MG63 (cell line): ENCODE data around the gene KCNE3. TPM values are rescaled to one million over a fixed set of nuclear protein-coding genes. Genes with fewer than 3 reads are reported as not detected.

Experiments
- DNase-seq: peaks from one replicate; pipeline ENCODE4 v3.0.0-alpha.2; 2020
- H3K27me3 ChIP-seq: fragments of 250-450 bp; sonication (Bioruptor Pico); 2 replicates; pipeline ENCODE4 v1.5.1; 2020; ENCODE audit warnings: mild to moderate bottlenecking, moderate library complexity
- H3K36me3 ChIP-seq: fragments of 250-450 bp; sonication (Bioruptor Pico); 2 replicates; pipeline ENCODE4 v1.5.1; 2020; ENCODE audit warnings: mild to moderate bottlenecking, moderate library complexity
- H3K4me3 ChIP-seq: fragments of 250-450 bp; sonication (Bioruptor Pico); 2 replicates; pipeline ENCODE4 v1.5.1; 2020; ENCODE audit warnings: mild to moderate bottlenecking, moderate library complexity
- H3K9me3 ChIP-seq: fragments of 250-450 bp; sonication (Bioruptor Pico); 2 replicates; pipeline ENCODE4 v1.5.1; 2020; ENCODE audit warnings: mild to moderate bottlenecking, moderate library complexity
- total RNA-seq: library from RNA; depleted of rRNA; stranded (reverse); fragments of >200 nt; shearing (Covaris generic); gene quantifications from 2 replicates; pipeline ENCODE4 v1.2.3, GENCODE V29; 2014; ENCODE audit warnings: low replicate concordance

Gene KCNE3
- total RNA-seq, 1 experiment from 2014 or later: 2.9 TPM

- Histone ChIP-seq H3K27me3 (no peaks in the 10 kb centered on the region), H3K36me3 (no peaks in the 10 kb centered on the region), H3K4me3 (no peak overlapping the region), H3K9me3 (no peaks in the 10 kb centered on the region)
- DNase-seq: no peak
Measured at GRCh38 chr11:74459584-74459983, 7.8 kb downstream of the KCNE3 start.

GRCh38 chr11:74457356-74457755 is 10.0 kb downstream of the KCNE3 start:
- no peak for DNase-seq
- no peaks in the 10 kb centered on the region for H3K36me3 ChIP-seq
- H3K27me3 ChIP-seq: no peaks in the 10 kb centered on the region
- H3K4me3 ChIP-seq: no peak overlapping the region
- H3K9me3 ChIP-seq: no peaks in the 10 kb centered on the region

GRCh38 chr11:74453373-74453975 is 13.9 kb downstream of the KCNE3 start:
- DNase-seq: peak; percentile 49
- H3K4me3 ChIP-seq: no peak overlapping the region
- H3K27me3 ChIP-seq: no peaks in the 10 kb centered on the region
- H3K36me3 ChIP-seq: no peaks in the 10 kb centered on the region
- no peaks in the 10 kb centered on the region for H3K9me3 ChIP-seq

GRCh38 chr11:74452366-74452765 is 15.0 kb downstream of the KCNE3 start:
- no peaks in the 10 kb centered on the region for H3K36me3 ChIP-seq
- no peak for DNase-seq
- H3K4me3 ChIP-seq: no peak overlapping the region
- H3K27me3 ChIP-seq: no peaks in the 10 kb centered on the region
- H3K9me3 ChIP-seq: no peaks in the 10 kb centered on the region

GRCh38 chr11:74450318-74450717 is 17.0 kb downstream of the KCNE3 start:
- no peaks in the 10 kb centered on the region for H3K9me3 ChIP-seq
- H3K27me3 ChIP-seq: no peaks in the 10 kb centered on the region
- no peak overlapping the region for H3K4me3 ChIP-seq
- DNase-seq: no peak
- H3K36me3 ChIP-seq: no peaks in the 10 kb centered on the region

- no peak overlapping the region for H3K4me3 ChIP-seq
- no peaks in the 10 kb centered on the region for H3K9me3 ChIP-seq
- H3K27me3 ChIP-seq: no peaks in the 10 kb centered on the region
- peak; percentile 36 for DNase-seq
- H3K36me3 ChIP-seq: no peaks in the 10 kb centered on the region
Measured at GRCh38 chr11:74449369-74449931, 17.9 kb downstream of the KCNE3 start.

GRCh38 chr11:74447720-74448119 is 19.6 kb downstream of the KCNE3 start:
- Histone ChIP-seq H3K4me3 (no peak overlapping the region), H3K36me3 (no peaks in the 10 kb centered on the region), H3K27me3 (no peaks in the 10 kb centered on the region), H3K9me3 (no peaks in the 10 kb centered on the region)
- no peak for DNase-seq

- no peaks in the 10 kb centered on the region for H3K27me3 ChIP-seq
- DNase-seq: no peak
- no peaks in the 10 kb centered on the region for H3K36me3 ChIP-seq
- H3K9me3 ChIP-seq: no peaks in the 10 kb centered on the region
- H3K4me3 ChIP-seq: no peak overlapping the region
Measured at GRCh38 chr11:74446532-74446938, 20.8 kb downstream of the KCNE3 start.

GRCh38 chr11:74444173-74444826 is 23.0 kb downstream of the KCNE3 start:
- Histone ChIP-seq H3K36me3 (no peaks in the 10 kb centered on the region), H3K27me3 (no peaks in the 10 kb centered on the region), H3K4me3 (no peak overlapping the region), H3K9me3 (no peaks in the 10 kb centered on the region)
- no peak for DNase-seq

GRCh38 chr11:74443071-74443864 is 24.1 kb downstream of the KCNE3 start:
- DNase-seq: no peak
- Histone ChIP-seq H3K27me3 (no peaks in the 10 kb centered on the region), H3K4me3 (no peak overlapping the region), H3K9me3 (no peaks in the 10 kb centered on the region), H3K36me3 (no peaks in the 10 kb centered on the region)

GRCh38 chr11:74442636-74443035 is 24.7 kb downstream of the KCNE3 start:
- Histone ChIP-seq H3K27me3 (no peaks in the 10 kb centered on the region), H3K4me3 (no peak overlapping the region), H3K36me3 (no peaks in the 10 kb centered on the region), H3K9me3 (no peaks in the 10 kb centered on the region)
- DNase-seq: no peak

GRCh38 chr11:74438681-74439080 is 28.7 kb downstream of the KCNE3 start:
- H3K27me3 ChIP-seq: no peaks in the 10 kb centered on the region
- no peaks in the 10 kb centered on the region for H3K9me3 ChIP-seq
- no peaks in the 10 kb centered on the region for H3K36me3 ChIP-seq
- no peak overlapping the region for H3K4me3 ChIP-seq
- no peak for DNase-seq

- Histone ChIP-seq H3K27me3 (no peaks in the 10 kb centered on the region), H3K36me3 (no peaks in the 10 kb centered on the region), H3K4me3 (no peak overlapping the region), H3K9me3 (no peaks in the 10 kb centered on the region)
- no peak for DNase-seq
Measured at GRCh38 chr11:74437441-74438042, 29.8 kb downstream of the KCNE3 start.

- H3K9me3 ChIP-seq: no peaks in the 10 kb centered on the region
- H3K4me3 ChIP-seq: no peak overlapping the region
- no peaks in the 10 kb centered on the region for H3K27me3 ChIP-seq
- DNase-seq: no peak
- no peaks in the 10 kb centered on the region for H3K36me3 ChIP-seq
Measured at GRCh38 chr11:74434528-74434927, 32.8 kb downstream of the KCNE3 start.

- Histone ChIP-seq H3K9me3 (peaks cover 3% of the 10 kb centered on the region; the same call in 1 of the 2 replicates), H3K4me3 (no peak overlapping the region), H3K27me3 (no peaks in the 10 kb centered on the region), H3K36me3 (no peaks in the 10 kb centered on the region)
- DNase-seq: no peak
Measured at GRCh38 chr11:74429205-74429604, 38.1 kb downstream of the KCNE3 start.

- Histone ChIP-seq H3K27me3 (no peaks in the 10 kb centered on the region), H3K36me3 (no peaks in the 10 kb centered on the region), H3K4me3 (no peak overlapping the region), H3K9me3 (peaks cover 3% of the 10 kb centered on the region; the same call in 1 of the 2 replicates)
- DNase-seq: peak; percentile 18
Measured at GRCh38 chr11:74427384-74427886, 39.9 kb downstream of the KCNE3 start.

GRCh38 chr11:74425100-74425499 is 42.2 kb downstream of the KCNE3 start:
- no peak overlapping the region for H3K4me3 ChIP-seq
- no peak for DNase-seq
- H3K27me3 ChIP-seq: no peaks in the 10 kb centered on the region
- peaks cover 3% of the 10 kb centered on the region; the same call in 1 of the 2 replicates for H3K9me3 ChIP-seq
- H3K36me3 ChIP-seq: no peaks in the 10 kb centered on the region
